ENCODE results near the gene TMEM147. TPM values are rescaled to one million over a fixed set of nuclear protein-coding genes. Genes with fewer than 3 reads are reported as not detected.

The TMEM147 gene
- total and polyA plus RNA-seq, 2 experiments from 2014 or later: 129 to 214 TPM

DNA sequence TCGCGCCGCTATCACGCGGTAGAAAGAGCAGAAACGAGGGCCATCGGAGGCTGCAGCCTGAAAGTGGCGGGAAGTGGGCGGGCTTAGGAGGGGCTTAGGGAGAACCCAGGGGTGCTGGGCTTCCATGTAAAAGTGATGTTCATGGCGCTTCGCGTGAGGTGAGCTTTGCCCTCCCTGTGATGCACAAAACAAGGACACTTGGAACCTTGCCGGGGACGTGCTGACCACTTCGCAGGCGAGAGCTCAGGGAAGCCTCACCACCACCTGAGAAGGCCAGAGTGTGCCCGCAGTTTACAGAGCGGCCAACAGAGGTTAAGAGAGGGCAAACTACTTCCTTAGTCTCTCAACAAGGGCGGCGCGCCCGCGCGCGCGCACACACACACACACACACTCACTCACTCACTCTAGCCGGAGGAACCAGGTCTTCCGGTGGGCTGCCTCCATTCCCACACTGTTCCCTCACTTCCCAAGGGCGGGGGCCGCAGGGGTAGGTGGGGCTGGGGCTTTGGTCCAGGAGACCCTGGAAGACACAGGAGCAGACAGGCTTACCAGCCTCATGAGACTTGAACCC, 11.5 kb upstream of the TMEM147 start:
- Histone ChIP-seq H3K79me2 (ENCODE audit: insufficient read depth) (no peaks in the 10 kb centered on the region), H3F3A (ENCODE audit: insufficient read depth) (no peaks in the 10 kb centered on the region), H3K4me1 (ENCODE audit: insufficient read depth) (no peaks in the 10 kb centered on the region), H4K20me1 (ENCODE audit: insufficient read depth) (no peaks in the 10 kb centered on the region), H3K9ac (no peak overlapping the region), H3K4me2 (ENCODE audit: unreplicated experiment) (peak overlapping the region; percentile 48), H3K9me2 (ENCODE audit: insufficient read depth) (no peaks in the 10 kb centered on the region), H3K27me3 (replicated peaks; ENCODE audit: insufficient read depth) (no peaks in the 10 kb centered on the region), H3K4me3 (0 out of 2 replicates have a peak overlapping the region, but pooled peaks have one; percentile 22), H2AFZ (0 out of 2 replicates have a peak overlapping the region, but pooled peaks have one; percentile 29), H3K36me3 (ENCODE audit: low read depth) (no peaks in the 10 kb centered on the region), H3K27ac (no peak overlapping the region), H3K9me3 (ENCODE audit: low read depth) (no peaks in the 10 kb centered on the region)
- TF ChIP-seq EZH2 (IDR thresholded peaks at IDR 0.05; ENCODE audit: insufficient read depth, poor library complexity, severe bottlenecking): no peak
- no peak for TF ChIP-seq EZH2phosphoT487 (IDR thresholded peaks at IDR 0.05; ENCODE audit: insufficient read depth, low read depth)
- peak; percentile 48 for DNase-seq
- in situ Hi-C loops (cut with MboI): no loop called here
- 10 to 11% methylated on average over 29 to 30 of the region's 30 CpGs for WGBS, 2 experiments (ENCODE audit: low coverage in 1 of 2, low lambda C conversion rate in 2 of 2, missing lambda C conversion rate in 2 of 2)

GRCh38 chr19:35534803-35535480, 10.5 kb upstream of the TMEM147 start:
- Histone ChIP-seq H3K79me2 (ENCODE audit: insufficient read depth) (no peaks in the 10 kb centered on the region), H3K27ac (no peak overlapping the region), H3K9me2 (ENCODE audit: insufficient read depth) (no peaks in the 10 kb centered on the region), H3K9me3 (ENCODE audit: low read depth) (no peaks in the 10 kb centered on the region), H3K4me2 (ENCODE audit: unreplicated experiment) (no peak overlapping the region), H3K4me1 (ENCODE audit: insufficient read depth) (no peaks in the 10 kb centered on the region), H3K4me3 (no peak overlapping the region), H2AFZ (no peak overlapping the region), H3K36me3 (ENCODE audit: low read depth) (no peaks in the 10 kb centered on the region), H3F3A (ENCODE audit: insufficient read depth) (no peaks in the 10 kb centered on the region), H4K20me1 (ENCODE audit: insufficient read depth) (no peaks in the 10 kb centered on the region), H3K27me3 (replicated peaks; ENCODE audit: insufficient read depth) (no peaks in the 10 kb centered on the region), H3K9ac (no peak overlapping the region)
- TF ChIP-seq EZH2phosphoT487 (IDR thresholded peaks at IDR 0.05; ENCODE audit: insufficient read depth, low read depth): no peak
- no peak for TF ChIP-seq EZH2 (IDR thresholded peaks at IDR 0.05; ENCODE audit: insufficient read depth, poor library complexity, severe bottlenecking)
- WGBS, 2 experiments (ENCODE audit: low coverage in 1 of 2, low lambda C conversion rate in 2 of 2, missing lambda C conversion rate in 2 of 2): 53 to 55% methylated on average over 10 of the region's 10 CpGs
- in situ Hi-C loops (cut with MboI): no loop called here
- no peak for DNase-seq

- no peak for DNase-seq
- Histone ChIP-seq H3K27me3 (replicated peaks; ENCODE audit: insufficient read depth) (no peaks in the 10 kb centered on the region), H3F3A (ENCODE audit: insufficient read depth) (no peaks in the 10 kb centered on the region), H3K9me2 (ENCODE audit: insufficient read depth) (no peaks in the 10 kb centered on the region), H4K20me1 (ENCODE audit: insufficient read depth) (no peaks in the 10 kb centered on the region), H3K36me3 (ENCODE audit: low read depth) (no peaks in the 10 kb centered on the region), H3K9ac (no peak overlapping the region), H3K9me3 (ENCODE audit: low read depth) (no peaks in the 10 kb centered on the region), H3K79me2 (ENCODE audit: insufficient read depth) (peaks cover 5% of the 10 kb centered on the region; the same call in 1 of the 2 replicates), H3K4me1 (ENCODE audit: insufficient read depth) (no peaks in the 10 kb centered on the region), H3K27ac (no peak overlapping the region), H3K4me2 (ENCODE audit: unreplicated experiment) (no peak overlapping the region), H3K4me3 (no peak overlapping the region), H2AFZ (no peak overlapping the region)
- WGBS, 2 experiments (ENCODE audit: low coverage in 1 of 2, low lambda C conversion rate in 2 of 2, missing lambda C conversion rate in 2 of 2): 77 to 90% methylated on average over 6 of the region's 6 CpGs
- TF ChIP-seq EZH2 (IDR thresholded peaks at IDR 0.05; ENCODE audit: insufficient read depth, poor library complexity, severe bottlenecking) (no peak), EZH2phosphoT487 (IDR thresholded peaks at IDR 0.05; ENCODE audit: insufficient read depth, low read depth) (no peak)
- in situ Hi-C loops (cut with MboI): no loop called here
Observed at GRCh38 chr19:35539314-35539713, 6.1 kb upstream of the TMEM147 start.

DNA sequence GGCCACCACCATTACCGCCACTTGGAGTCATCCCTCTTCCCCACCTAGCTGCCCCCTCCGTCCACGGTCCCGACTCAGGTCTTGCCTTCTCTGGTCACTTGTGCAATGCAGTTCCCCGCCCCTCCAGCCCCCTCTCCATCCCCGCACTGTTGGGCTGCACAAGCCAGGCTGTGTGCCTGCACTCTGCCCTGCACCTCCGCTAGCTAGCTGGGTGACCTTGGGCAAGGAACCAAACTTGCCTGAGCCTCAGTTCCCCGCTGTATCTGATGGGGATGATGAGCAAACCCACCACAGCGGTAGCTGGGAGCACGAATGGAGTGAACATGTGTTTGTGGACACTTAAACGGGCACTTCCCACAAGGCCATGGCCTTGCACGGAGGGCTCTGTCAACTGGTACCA, 5.6 kb upstream of the TMEM147 start:
- WGBS, 2 experiments (ENCODE audit: low coverage in 1 of 2, low lambda C conversion rate in 2 of 2, missing lambda C conversion rate in 2 of 2): 93 to 97% methylated on average over 9 to 12 of the region's 12 CpGs
- no peak for DNase-seq
- Histone ChIP-seq H3K27ac (no peak overlapping the region), H3K27me3 (replicated peaks; ENCODE audit: insufficient read depth) (no peaks in the 10 kb centered on the region), H3K4me2 (ENCODE audit: unreplicated experiment) (no peak overlapping the region), H3K36me3 (ENCODE audit: low read depth) (no peaks in the 10 kb centered on the region), H3K9me2 (ENCODE audit: insufficient read depth) (no peaks in the 10 kb centered on the region), H3K79me2 (ENCODE audit: insufficient read depth) (peaks cover 10% of the 10 kb centered on the region; the same call in 1 of the 2 replicates), H2AFZ (no peak overlapping the region), H3K9ac (no peak overlapping the region), H3K9me3 (ENCODE audit: low read depth) (no peaks in the 10 kb centered on the region), H3F3A (ENCODE audit: insufficient read depth) (no peaks in the 10 kb centered on the region), H3K4me3 (no peak overlapping the region), H3K4me1 (ENCODE audit: insufficient read depth) (no peaks in the 10 kb centered on the region), H4K20me1 (ENCODE audit: insufficient read depth) (no peaks in the 10 kb centered on the region)
- in situ Hi-C loops (cut with MboI): no loop called here
- TF ChIP-seq EZH2phosphoT487 (IDR thresholded peaks at IDR 0.05; ENCODE audit: insufficient read depth, low read depth) (no peak), EZH2 (IDR thresholded peaks at IDR 0.05; ENCODE audit: insufficient read depth, poor library complexity, severe bottlenecking) (no peak)
